Measurements from ENCODE around the gene AGFG1.

Gene AGFG1

GRCh38 chr2:227462462-227462951 is 9.4 kb upstream of the AGFG1 start:
- no peak for DNase-seq

GRCh38 chr2:227462972-227463931 is 8.7 kb upstream of the AGFG1 start:
- DNase-seq: no peak

- no peak for DNase-seq
Observed at GRCh38 chr2:227464361-227464760, 7.6 kb upstream of the AGFG1 start.

GRCh38 chr2:227464851-227465250 is 7.1 kb upstream of the AGFG1 start:
- no peak for DNase-seq

GRCh38 chr2:227466887-227467600 is 4.9 kb upstream of the AGFG1 start:
- no peak for DNase-seq

GRCh38 chr2:227471412-227471811 is 544 bp upstream of the AGFG1 start:
- DNase-seq: no peak

- peak; percentile 30 for DNase-seq
Observed at GRCh38 chr2:227472265-227473121, 537 bp downstream of the AGFG1 start.

- DNase-seq: no peak
Observed at GRCh38 chr2:227473122-227473461, 1.1 kb downstream of the AGFG1 start.

- no peak for DNase-seq
Observed at GRCh38 chr2:227473806-227474205, 1.9 kb downstream of the AGFG1 start.

- no peak for DNase-seq
Observed at GRCh38 chr2:227474410-227474809, 2.5 kb downstream of the AGFG1 start.

GRCh38 chr2:227477291-227477690 is 5.3 kb downstream of the AGFG1 start:
- no peak for DNase-seq

- DNase-seq: no peak
Observed at GRCh38 chr2:227479865-227480475, 8.0 kb downstream of the AGFG1 start.

GRCh38 chr2:227480528-227480927 is 8.6 kb downstream of the AGFG1 start:
- no peak for DNase-seq

- DNase-seq: no peak
Observed at GRCh38 chr2:227482638-227483340, 10.8 kb downstream of the AGFG1 start.

GRCh38 chr2:227485429-227485828 is 13.5 kb downstream of the AGFG1 start:
- no peak for DNase-seq

- no peak for DNase-seq
Observed at GRCh38 chr2:227486688-227487087, 14.7 kb downstream of the AGFG1 start.

- no peak for DNase-seq
Observed at GRCh38 chr2:227488045-227488444, 16.1 kb downstream of the AGFG1 start.

GRCh38 chr2:227491386-227491785 is 19.4 kb downstream of the AGFG1 start:
- no peak for DNase-seq

GRCh38 chr2:227493524-227493923 is 21.6 kb downstream of the AGFG1 start:
- DNase-seq: no peak

- DNase-seq: no peak
Observed at GRCh38 chr2:227497158-227497557, 25.2 kb downstream of the AGFG1 start.

- DNase-seq: no peak
Observed at GRCh38 chr2:227499627-227500300, 27.8 kb downstream of the AGFG1 start.
